NB4 (cell line): ENCODE results near the gene MAGI2.

Experiments
- CTCF ChIP-seq: IDR thresholded peaks from one replicate; pipeline ENCODE4 v1.5.1; 2012; ENCODE audit warnings: low read depth, low read length
- MAX ChIP-seq: IDR thresholded peaks from 2 replicates; pipeline ENCODE4 v1.6.1; 2011; ENCODE audit warnings: low read depth, low read length
- MYC ChIP-seq: IDR thresholded peaks from 2 replicates; pipeline ENCODE4 v1.6.1; 2011; ENCODE audit warnings: low read depth, low read length
- POLR2A ChIP-seq: IDR thresholded peaks from 2 replicates; pipeline ENCODE4 v1.6.1; 2011; ENCODE audit warnings: mild to moderate bottlenecking; ENCODE audit not compliant: insufficient read length; ENCODE audit errors: extremely low read depth

- TF ChIP-seq MAX, result no peak
- TF ChIP-seq CTCF, result no peak
- TF ChIP-seq POLR2A, result no peak
- no peak for TF ChIP-seq MYC
These were observed 1019.2 kb downstream of the MAGI2 start for GRCh38 chr7:78434281-78434680.
